GM23338 (cell line): ENCODE results near the gene SNAPC2.

Experiments
- CREB1 ChIP-seq: fragments of 250-450 bp; sonication (Bioruptor Pico); IDR thresholded peaks from 2 replicates; pipeline ENCODE4 v1.5.0; 2020; ENCODE audit warnings: low read depth, mild to moderate bottlenecking, moderate library complexity
- EZH2 ChIP-seq: fragments of 200-600 bp; sonication (generic); IDR thresholded peaks from one replicate; pipeline ENCODE4 v1.8.0; 2017; ENCODE audit warnings: antibody characterized with exemption, mild to moderate bottlenecking, low read depth; ENCODE audit not compliant: unreplicated experiment
- EZH2phosphoT487 ChIP-seq: fragments of 200-600 bp; sonication (generic); IDR thresholded peaks from one replicate; pipeline ENCODE4 v1.8.1; 2018; ENCODE audit warnings: antibody characterized with exemption; ENCODE audit not compliant: unreplicated experiment
- POLR2AphosphoS5 ChIP-seq: IDR thresholded peaks from 2 replicates; pipeline ENCODE4 v1.6.1; 2016; ENCODE audit warnings: antibody characterized with exemption, low read depth
- ZNF331 ChIP-seq: fragments of 250-450 bp; sonication (Bioruptor Pico); IDR thresholded peaks from 2 replicates; pipeline ENCODE4 v1.5.0; 2020; ENCODE audit warnings: low read depth, mild to moderate bottlenecking, moderate library complexity
- ZNF462 ChIP-seq: fragments of 250-450 bp; sonication (Bioruptor Pico); IDR thresholded peaks from 2 replicates; pipeline ENCODE4 v1.5.0; 2020; ENCODE audit warnings: mild to moderate bottlenecking, moderate library complexity
- TF ChIP-seq, protein P1 (sequence below), 2 experiments: fragments of 200-600 bp in 1 of 2; sonication (generic) in 1 of 2; conservative IDR thresholded peaks; 2 replicates each; pipeline versions ENCODE4 v1.5.1 to v1.6.1; 2016 to 2017; ENCODE audit warnings: antibody characterized with exemption in 2 of 2, low read depth in 2 of 2, mild to moderate bottlenecking in 2 of 2, moderate library complexity in 1 of 2
- TF ChIP-seq, protein P2 (sequence below): IDR thresholded peaks from one replicate; pipeline ENCODE4 v1.6.1; 2018; ENCODE audit warnings: antibody characterized with exemption; ENCODE audit not compliant: unreplicated experiment

DNA sequence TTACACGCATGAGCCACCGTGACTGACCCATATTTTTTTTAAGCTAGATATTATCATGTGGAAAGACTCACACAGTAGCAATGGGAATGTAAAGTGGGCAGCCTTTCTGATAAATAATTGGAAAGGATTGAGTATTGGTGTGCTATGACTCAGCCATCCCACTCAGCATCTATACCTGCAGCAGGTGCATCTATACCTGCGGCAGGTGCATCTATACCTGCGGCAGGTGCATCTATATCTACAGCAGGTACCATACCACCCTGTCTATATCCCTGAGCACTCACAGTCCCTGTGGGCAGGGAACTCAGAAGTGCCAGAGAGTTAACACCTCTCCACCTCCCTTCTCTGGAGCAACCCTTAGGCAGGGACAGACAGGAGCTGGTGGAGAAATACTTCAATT, 37.0 kb upstream of the SNAPC2 start:
- TF ChIP-seq, protein P1, sequence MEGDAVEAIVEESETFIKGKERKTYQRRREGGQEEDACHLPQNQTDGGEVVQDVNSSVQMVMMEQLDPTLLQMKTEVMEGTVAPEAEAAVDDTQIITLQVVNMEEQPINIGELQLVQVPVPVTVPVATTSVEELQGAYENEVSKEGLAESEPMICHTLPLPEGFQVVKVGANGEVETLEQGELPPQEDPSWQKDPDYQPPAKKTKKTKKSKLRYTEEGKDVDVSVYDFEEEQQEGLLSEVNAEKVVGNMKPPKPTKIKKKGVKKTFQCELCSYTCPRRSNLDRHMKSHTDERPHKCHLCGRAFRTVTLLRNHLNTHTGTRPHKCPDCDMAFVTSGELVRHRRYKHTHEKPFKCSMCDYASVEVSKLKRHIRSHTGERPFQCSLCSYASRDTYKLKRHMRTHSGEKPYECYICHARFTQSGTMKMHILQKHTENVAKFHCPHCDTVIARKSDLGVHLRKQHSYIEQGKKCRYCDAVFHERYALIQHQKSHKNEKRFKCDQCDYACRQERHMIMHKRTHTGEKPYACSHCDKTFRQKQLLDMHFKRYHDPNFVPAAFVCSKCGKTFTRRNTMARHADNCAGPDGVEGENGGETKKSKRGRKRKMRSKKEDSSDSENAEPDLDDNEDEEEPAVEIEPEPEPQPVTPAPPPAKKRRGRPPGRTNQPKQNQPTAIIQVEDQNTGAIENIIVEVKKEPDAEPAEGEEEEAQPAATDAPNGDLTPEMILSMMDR (conservative IDR thresholded peaks at IDR 0.05; ENCODE audit: low read depth in 2 of 2) = no peak
- TF ChIP-seq EZH2 (no peak), CREB1 (CRISPR knock-in tag) (no peak), ZNF331 (CRISPR knock-in tag) (no peak), ZNF462 (no peak), POLR2AphosphoS5 (no peak), EZH2phosphoT487 (no peak)
- TF ChIP-seq, protein P2, sequence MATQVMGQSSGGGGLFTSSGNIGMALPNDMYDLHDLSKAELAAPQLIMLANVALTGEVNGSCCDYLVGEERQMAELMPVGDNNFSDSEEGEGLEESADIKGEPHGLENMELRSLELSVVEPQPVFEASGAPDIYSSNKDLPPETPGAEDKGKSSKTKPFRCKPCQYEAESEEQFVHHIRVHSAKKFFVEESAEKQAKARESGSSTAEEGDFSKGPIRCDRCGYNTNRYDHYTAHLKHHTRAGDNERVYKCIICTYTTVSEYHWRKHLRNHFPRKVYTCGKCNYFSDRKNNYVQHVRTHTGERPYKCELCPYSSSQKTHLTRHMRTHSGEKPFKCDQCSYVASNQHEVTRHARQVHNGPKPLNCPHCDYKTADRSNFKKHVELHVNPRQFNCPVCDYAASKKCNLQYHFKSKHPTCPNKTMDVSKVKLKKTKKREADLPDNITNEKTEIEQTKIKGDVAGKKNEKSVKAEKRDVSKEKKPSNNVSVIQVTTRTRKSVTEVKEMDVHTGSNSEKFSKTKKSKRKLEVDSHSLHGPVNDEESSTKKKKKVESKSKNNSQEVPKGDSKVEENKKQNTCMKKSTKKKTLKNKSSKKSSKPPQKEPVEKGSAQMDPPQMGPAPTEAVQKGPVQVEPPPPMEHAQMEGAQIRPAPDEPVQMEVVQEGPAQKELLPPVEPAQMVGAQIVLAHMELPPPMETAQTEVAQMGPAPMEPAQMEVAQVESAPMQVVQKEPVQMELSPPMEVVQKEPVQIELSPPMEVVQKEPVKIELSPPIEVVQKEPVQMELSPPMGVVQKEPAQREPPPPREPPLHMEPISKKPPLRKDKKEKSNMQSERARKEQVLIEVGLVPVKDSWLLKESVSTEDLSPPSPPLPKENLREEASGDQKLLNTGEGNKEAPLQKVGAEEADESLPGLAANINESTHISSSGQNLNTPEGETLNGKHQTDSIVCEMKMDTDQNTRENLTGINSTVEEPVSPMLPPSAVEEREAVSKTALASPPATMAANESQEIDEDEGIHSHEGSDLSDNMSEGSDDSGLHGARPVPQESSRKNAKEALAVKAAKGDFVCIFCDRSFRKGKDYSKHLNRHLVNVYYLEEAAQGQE = no peak
